Calu3 (cell line): ENCODE measurements around the gene LOXL3. TPM values are rescaled to one million over a fixed set of nuclear protein-coding genes. Genes with fewer than 3 reads are reported as not detected.
A peak's percentile ranks its signal among the peaks of the same experiment; 100 is the strongest.

ENCODE experiments used
- BruUV-seq: library from RNA; stranded (reverse); fragments of 400-500 nt; replicated peaks from 2 replicates; lab custom pipeline; 2021; lab: Mats Ljungman, UMichigan
- CTCF ChIA-PET: fragments of 300-600 bp; sonication (Branson Sonifier 250); formaldehyde crosslinking; loops from one replicate; lab custom pipeline; 2022; ENCODE audit warnings: antibody characterized with exemption; lab: Charles Lee
- DNase-seq: peaks from one replicate; pipeline ENCODE4 v3.0.0; 2022
- H3K27ac Mint-ChIP-seq: one replicate; pipeline ENCODE4 v1.8.0; 2022; ENCODE audit warnings: mixed read lengths; ENCODE audit not compliant: unreplicated experiment
- H3K27me3 Mint-ChIP-seq: one replicate; pipeline ENCODE4 v1.8.0; 2022; ENCODE audit warnings: mixed read lengths; ENCODE audit not compliant: unreplicated experiment
- H3K36me3 Mint-ChIP-seq: one replicate; pipeline ENCODE4 v1.8.0; 2022; ENCODE audit warnings: mild to moderate bottlenecking, moderate library complexity, mixed read lengths; ENCODE audit not compliant: insufficient read depth, unreplicated experiment
- H3K4me1 Mint-ChIP-seq: one replicate; pipeline ENCODE4 v1.8.0; 2022; ENCODE audit warnings: mild to moderate bottlenecking, low read depth, mixed read lengths; ENCODE audit not compliant: unreplicated experiment
- H3K4me3 Mint-ChIP-seq: one replicate; pipeline ENCODE4 v1.8.0; 2022; ENCODE audit warnings: mild to moderate bottlenecking, low read depth, moderate library complexity, mixed read lengths; ENCODE audit not compliant: unreplicated experiment
- H3K9me3 Mint-ChIP-seq: one replicate; pipeline ENCODE4 v1.8.0; 2022; ENCODE audit warnings: low read depth, mixed read lengths; ENCODE audit not compliant: unreplicated experiment
- intact Hi-C: fragments of 100-400 bp; cut with micrococcal nuclease; formaldehyde crosslinking; loops from one replicate; pipeline ENCODE4 v1.10.0; 2022; ENCODE audit not compliant: unreplicated experiment
- total RNA-seq: library from RNA; stranded (reverse); gene quantifications from 2 replicates; pipeline ENCODE4 v1.2.3, GENCODE V29; 2022
- TF ChIP-seq, protein P1 (sequence below): fragments of 200-600 bp; IDR thresholded peaks from one replicate; pipeline ENCODE4 v1.8.0; 2022; ENCODE audit warnings: antibody characterized with exemption; ENCODE audit not compliant: unreplicated experiment

LOXL3 gene
- total RNA-seq, 1 experiment from 2014 or later = 1.2 TPM

DNA sequence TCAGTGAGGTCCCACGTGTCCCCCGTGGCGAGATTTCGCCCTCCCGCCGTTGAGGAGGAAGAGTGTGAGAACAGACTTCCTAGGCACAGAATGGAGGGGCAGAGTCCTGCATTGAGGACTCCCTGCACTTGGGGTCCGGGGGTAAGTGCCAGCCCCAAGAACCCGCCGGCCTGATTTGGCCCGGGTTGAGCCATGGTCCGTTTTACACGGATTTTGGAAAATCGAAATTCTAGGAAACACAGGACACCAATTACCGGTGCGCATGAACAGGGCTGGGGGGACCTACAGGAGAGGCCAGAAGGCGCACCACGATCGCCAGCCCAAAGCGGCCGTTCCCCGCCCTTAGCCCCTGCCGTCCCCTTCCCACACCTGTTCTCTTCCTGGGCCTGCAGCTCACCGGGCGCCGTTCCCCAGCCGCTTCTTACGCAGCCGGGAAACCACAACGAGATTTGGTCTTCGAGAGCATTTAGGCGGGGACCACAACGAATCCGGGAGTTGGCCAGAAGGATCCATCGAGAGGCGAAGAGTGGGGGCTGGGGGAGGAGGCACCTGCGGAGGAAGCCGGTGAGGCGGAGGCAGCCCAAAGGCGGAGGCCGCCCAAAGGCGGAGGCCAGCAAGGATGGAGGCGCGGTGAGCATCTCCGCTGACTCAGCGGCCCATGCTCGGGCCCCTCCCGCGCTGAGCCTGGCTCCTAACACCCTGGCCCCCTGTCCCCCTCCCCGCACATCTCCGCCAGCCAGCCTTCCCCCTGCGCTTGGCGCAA lies 40.0 kb downstream of the LOXL3 start:
- no TSS peak for BruUV-seq
- Mint-ChIP-seq H3K27me3 (peaks cover 92% of the 10 kb centered on the region), H3K9me3 (no peaks in the 10 kb centered on the region), H3K4me3 (peak overlapping the region; percentile 26), H3K4me1 (peaks cover under 1% of the 10 kb centered on the region), H3K36me3 (peaks cover 8% of the 10 kb centered on the region), H3K27ac (no peak overlapping the region)
- intact Hi-C loops = no loop called here
- TF ChIP-seq, protein P1, sequence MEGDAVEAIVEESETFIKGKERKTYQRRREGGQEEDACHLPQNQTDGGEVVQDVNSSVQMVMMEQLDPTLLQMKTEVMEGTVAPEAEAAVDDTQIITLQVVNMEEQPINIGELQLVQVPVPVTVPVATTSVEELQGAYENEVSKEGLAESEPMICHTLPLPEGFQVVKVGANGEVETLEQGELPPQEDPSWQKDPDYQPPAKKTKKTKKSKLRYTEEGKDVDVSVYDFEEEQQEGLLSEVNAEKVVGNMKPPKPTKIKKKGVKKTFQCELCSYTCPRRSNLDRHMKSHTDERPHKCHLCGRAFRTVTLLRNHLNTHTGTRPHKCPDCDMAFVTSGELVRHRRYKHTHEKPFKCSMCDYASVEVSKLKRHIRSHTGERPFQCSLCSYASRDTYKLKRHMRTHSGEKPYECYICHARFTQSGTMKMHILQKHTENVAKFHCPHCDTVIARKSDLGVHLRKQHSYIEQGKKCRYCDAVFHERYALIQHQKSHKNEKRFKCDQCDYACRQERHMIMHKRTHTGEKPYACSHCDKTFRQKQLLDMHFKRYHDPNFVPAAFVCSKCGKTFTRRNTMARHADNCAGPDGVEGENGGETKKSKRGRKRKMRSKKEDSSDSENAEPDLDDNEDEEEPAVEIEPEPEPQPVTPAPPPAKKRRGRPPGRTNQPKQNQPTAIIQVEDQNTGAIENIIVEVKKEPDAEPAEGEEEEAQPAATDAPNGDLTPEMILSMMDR = no peak
- DNase-seq = no peak
- CTCF ChIA-PET = interaction anchor here (0.6 to 1.4 kb wide), 3 partner anchors 13 to 70 kb away, joined by 3 to 5 read pairs (median 3); no protein-coding TSS in a partner anchor

DNA sequence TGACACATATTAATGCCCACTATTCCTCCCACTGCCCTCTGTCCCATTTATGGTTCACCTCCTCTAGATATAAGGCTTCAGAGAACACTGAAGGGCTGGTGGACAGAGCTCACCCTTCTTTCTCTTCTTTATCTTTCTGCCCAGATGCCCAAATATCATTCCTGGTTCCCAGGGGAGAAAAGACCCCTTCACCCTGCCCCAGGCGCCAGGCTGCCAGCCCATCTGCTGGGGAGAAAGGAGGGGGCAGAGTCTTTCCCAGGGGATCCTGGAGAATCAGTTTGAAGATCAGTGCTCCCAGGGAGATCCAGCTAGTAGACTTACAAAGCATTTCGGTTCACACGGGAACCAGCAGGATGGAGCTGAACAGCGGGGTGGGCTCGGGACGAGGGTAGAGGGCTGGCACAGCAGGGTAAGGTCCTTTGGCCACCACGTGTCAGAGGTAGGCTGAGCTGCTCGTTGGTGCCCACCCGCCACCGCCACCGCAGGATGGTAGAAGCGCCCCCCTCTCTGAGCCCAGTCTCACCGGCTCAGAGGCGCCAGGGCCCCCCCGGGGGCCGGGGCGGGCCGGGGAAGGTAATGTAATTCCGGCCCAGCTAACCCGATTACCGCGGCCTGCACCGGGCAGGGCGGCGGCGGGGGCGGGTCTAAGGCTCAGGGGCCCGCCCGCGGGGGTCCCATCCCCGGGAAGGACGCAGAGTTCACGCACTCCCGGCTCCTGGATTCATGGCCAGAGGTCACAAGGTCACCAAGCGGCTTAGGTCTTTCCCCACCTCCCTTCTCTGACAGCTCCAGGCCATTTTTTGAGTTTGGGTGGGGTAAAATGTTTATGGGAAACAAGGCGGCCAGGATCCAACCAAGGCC lies 40.8 kb downstream of the LOXL3 start:
- CTCF ChIA-PET = interaction anchor here (1.4 kb wide), 1 partner anchor 71 kb away, joined by 3 read pairs; no protein-coding TSS in a partner anchor
- TF ChIP-seq, protein P1 = no peak
- H3K4me1 Mint-ChIP-seq = peaks cover 9% of the 10 kb centered on the region
- H3K9me3 Mint-ChIP-seq = no peaks in the 10 kb centered on the region
- no peak for DNase-seq
- H3K4me3 Mint-ChIP-seq = peak overlapping the region; percentile 26
- no peak overlapping the region for H3K27ac Mint-ChIP-seq
- BruUV-seq = no TSS peak
- intact Hi-C loops = no loop called here
- H3K36me3 Mint-ChIP-seq = peaks cover 13% of the 10 kb centered on the region
- peaks cover 86% of the 10 kb centered on the region for H3K27me3 Mint-ChIP-seq

DNA sequence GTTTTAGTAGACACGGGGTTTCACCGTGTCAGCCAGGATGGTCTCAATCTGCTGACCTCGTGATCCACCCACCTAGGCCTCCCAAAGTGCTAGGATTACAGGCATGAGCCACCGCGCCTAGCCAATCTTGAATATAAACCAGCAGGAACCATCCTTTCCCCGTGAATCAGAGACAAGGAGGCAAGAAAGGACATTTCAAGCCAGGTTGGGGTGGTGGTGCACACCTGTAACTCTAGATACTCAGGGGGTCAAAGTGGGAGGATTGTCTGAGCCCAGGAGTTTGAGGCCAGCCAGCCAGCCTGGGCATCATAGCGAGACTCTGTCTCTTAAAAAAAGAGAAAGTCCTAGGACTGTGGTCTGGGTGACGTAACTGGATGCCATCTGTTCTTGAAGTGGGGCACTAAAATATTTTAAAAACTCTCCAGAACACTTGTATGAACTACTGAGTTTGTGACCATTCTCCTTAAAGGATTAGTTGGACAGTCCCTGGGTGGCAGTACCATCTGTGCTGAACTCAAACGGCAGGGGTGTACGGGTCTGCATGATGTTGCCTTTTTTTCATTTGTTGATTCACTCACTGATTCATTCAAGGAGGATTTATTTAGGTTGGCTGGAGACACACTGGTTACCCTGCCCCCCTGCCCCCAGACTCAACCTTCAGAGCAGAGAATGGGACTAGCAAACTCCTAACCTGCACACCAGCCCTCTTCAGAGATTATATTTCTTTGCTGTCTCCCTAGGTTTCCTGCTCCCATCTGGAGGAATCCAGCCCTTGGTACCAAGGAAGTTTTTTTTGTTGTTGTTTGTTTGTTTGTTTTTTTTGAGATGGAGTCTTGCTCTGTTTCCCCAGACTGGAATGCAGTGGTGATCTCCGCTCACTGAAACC lies 42.4 kb downstream of the LOXL3 start:
- Mint-ChIP-seq H3K4me3 (no peak overlapping the region), H3K36me3 (peaks cover 29% of the 10 kb centered on the region), H3K9me3 (no peaks in the 10 kb centered on the region), H3K27me3 (peaks cover 70% of the 10 kb centered on the region), H3K4me1 (peaks cover 9% of the 10 kb centered on the region), H3K27ac (no peak overlapping the region)
- TF ChIP-seq, protein P1 = no peak
- intact Hi-C loops = no loop called here
- CTCF ChIA-PET = interaction anchor here (0.6 kb wide), 1 partner anchor 910 kb away, joined by 5 read pairs; no protein-coding TSS in a partner anchor
- no peak for DNase-seq
- BruUV-seq = no TSS peak

DNA sequence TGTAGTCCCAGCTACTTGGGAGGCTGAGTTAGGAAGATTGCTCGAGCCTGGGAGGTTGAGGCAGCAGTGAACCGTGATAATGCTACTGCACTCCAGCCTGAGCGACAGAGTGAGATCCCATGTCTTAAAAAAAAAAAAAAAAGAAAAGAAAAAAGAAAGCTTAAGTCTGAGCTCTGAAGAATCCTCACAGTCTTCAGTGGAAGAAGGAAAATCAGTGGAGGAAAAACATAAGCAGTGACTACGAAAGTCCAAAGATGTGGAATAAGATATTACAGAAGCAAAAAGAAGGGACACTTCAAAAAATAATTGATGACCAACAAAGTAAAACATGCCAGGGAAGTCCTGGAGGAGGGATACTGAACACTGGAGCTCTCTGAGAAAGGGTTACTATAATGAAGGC lies 43.5 kb downstream of the LOXL3 start:
- CTCF ChIA-PET = no interaction called here
- Mint-ChIP-seq H3K27me3 (peaks cover 63% of the 10 kb centered on the region), H3K9me3 (no peaks in the 10 kb centered on the region), H3K36me3 (peaks cover 26% of the 10 kb centered on the region), H3K4me3 (no peak overlapping the region), H3K27ac (peak overlapping the region; percentile 9), H3K4me1 (peaks cover 13% of the 10 kb centered on the region)
- TF ChIP-seq, protein P1 = no peak
- intact Hi-C loops = no loop called here
- no peak for DNase-seq
- BruUV-seq = no TSS peak
